HG03575 (cell line): Measurements from ENCODE around the gene FTO.
"Not testable (repeated sequence)": the region's sequence is repeated elsewhere in the genome, so short reads cannot be mapped to it uniquely, and the experiment has no call there.

Experiments
- ATAC-seq: cut with Tn5 transposase; IDR thresholded peaks from one replicate; pipeline ENCODE4 v1.9.1; 2021; ENCODE audit not compliant: unreplicated experiment, insufficient number of reproducible peaks, low FRiP score; ENCODE audit errors: extremely low read depth

Gene FTO

GRCh38 chr16:53703590-53704444 lies at the start of gene FTO, which contains the start of gene RPGRIP1L:
Gene FTO, plus strand, starts transcription at chr16:53704156.
Gene RPGRIP1L, minus strand, starts transcription at chr16:53703859. Its CDS starts 3,136 bp downstream, at chr16:53700723.
- ATAC-seq, result peak; percentile 97

GRCh38 chr16:53654946-53655345 lies 49.0 kb upstream of the FTO start:
- ATAC-seq, result no peak

GRCh38 chr16:53662072-53662471 lies 41.9 kb upstream of the FTO start:
- ATAC-seq, result no peak

- no peak for ATAC-seq
Measured at GRCh38 chr16:53664724-53665345, 39.1 kb upstream of the FTO start.

GRCh38 chr16:53666786-53667415 lies 37.1 kb upstream of the FTO start:
- no peak for ATAC-seq

- no peak for ATAC-seq
Measured at GRCh38 chr16:53668869-53669268, 35.1 kb upstream of the FTO start.

- ATAC-seq, result no peak
Measured at GRCh38 chr16:53672461-53672860, 31.5 kb upstream of the FTO start.

- ATAC-seq, result no peak
Measured at GRCh38 chr16:53673189-53673588, 30.8 kb upstream of the FTO start.

GRCh38 chr16:53678155-53678554 lies 25.8 kb upstream of the FTO start:
- ATAC-seq, result no peak

- ATAC-seq, result no peak
Measured at GRCh38 chr16:53678756-53679343, 25.1 kb upstream of the FTO start.

- no peak for ATAC-seq
Measured at GRCh38 chr16:53680756-53681155, 23.2 kb upstream of the FTO start.

- ATAC-seq, result no peak
Measured at GRCh38 chr16:53681354-53681753, 22.6 kb upstream of the FTO start.

GRCh38 chr16:53685334-53685733 lies 18.6 kb upstream of the FTO start:
- not testable (repeated sequence) for ATAC-seq

- ATAC-seq, result no peak
Measured at GRCh38 chr16:53686710-53687109, 17.2 kb upstream of the FTO start.

- ATAC-seq, result no peak
Measured at GRCh38 chr16:53689636-53690035, 14.3 kb upstream of the FTO start.

GRCh38 chr16:53690771-53691170 lies 13.2 kb upstream of the FTO start:
- ATAC-seq, result no peak

- ATAC-seq, result no peak
Measured at GRCh38 chr16:53692146-53692545, 11.8 kb upstream of the FTO start.

GRCh38 chr16:53693320-53693719 lies 10.6 kb upstream of the FTO start:
- ATAC-seq, result no peak

GRCh38 chr16:53695070-53695469 lies 8.9 kb upstream of the FTO start:
- no peak for ATAC-seq

GRCh38 chr16:53698271-53698670 lies 5.7 kb upstream of the FTO start:
- ATAC-seq, result not testable (repeated sequence)
